GM06990 (cell line): Measurements from ENCODE around the gene ITGA2B.

Source experiments
- DNase-seq: peaks from one replicate; pipeline ENCODE4 v3.0.0-alpha.2; 2011; ENCODE audit not compliant: insufficient read length; ENCODE audit errors: extremely low read depth
- H3K27me3 ChIP-seq: replicated peaks from 2 replicates; pipeline ENCODE4 v1.6.0; 2011; ENCODE audit warnings: low read length; ENCODE audit not compliant: control insufficient read depth, insufficient read depth
- H3K36me3 ChIP-seq: 2 replicates; pipeline ENCODE4 v1.5.1; 2011; ENCODE audit warnings: low read length; ENCODE audit not compliant: control insufficient read depth, insufficient read depth
- H3K4me3 ChIP-seq: replicated peaks from 2 replicates; pipeline ENCODE4 v1.5.1; 2011; ENCODE audit warnings: low read depth, mild to moderate bottlenecking, control low read depth, low read length
- CTCF ChIP-seq: IDR thresholded peaks from 2 replicates; pipeline ENCODE4 v1.5.1; 2011; ENCODE audit warnings: low read length, control low read depth, mild to moderate bottlenecking, inconsistent platforms; ENCODE audit not compliant: insufficient read depth, poor library complexity, severe bottlenecking

ITGA2B gene

GRCh38 chr17:44354582-44355561 lies 34.6 kb downstream of the ITGA2B start:
- peaks cover 28% of the 10 kb centered on the region for H3K36me3 ChIP-seq
- H3K27me3 ChIP-seq: no peaks in the 10 kb centered on the region
- H3K4me3 ChIP-seq: peak overlapping the region; percentile 31; the same call in 1 of the 2 replicates
- TF ChIP-seq CTCF: peak; percentile 50
- peak; percentile 75 for DNase-seq

- TF ChIP-seq CTCF: no peak
- H3K27me3 ChIP-seq: no peaks in the 10 kb centered on the region
- peaks cover 33% of the 10 kb centered on the region for H3K36me3 ChIP-seq
- DNase-seq: no peak
- H3K4me3 ChIP-seq: peak overlapping the region; percentile 40
These were observed 35.6 kb downstream of the ITGA2B start for GRCh38 chr17:44353672-44354331.

GRCh38 chr17:44352828-44353671 lies 36.4 kb downstream of the ITGA2B start:
- no peak overlapping the region for H3K4me3 ChIP-seq
- DNase-seq: no peak
- TF ChIP-seq CTCF: no peak
- H3K27me3 ChIP-seq: no peaks in the 10 kb centered on the region
- peaks cover 33% of the 10 kb centered on the region for H3K36me3 ChIP-seq

- H3K4me3 ChIP-seq: no peak overlapping the region
- no peak for TF ChIP-seq CTCF
- DNase-seq: no peak
- peaks cover 33% of the 10 kb centered on the region for H3K36me3 ChIP-seq
- no peaks in the 10 kb centered on the region for H3K27me3 ChIP-seq
These were observed 37.3 kb downstream of the ITGA2B start for GRCh38 chr17:44351961-44352827.

- Histone ChIP-seq H3K27me3 (no peaks in the 10 kb centered on the region), H3K36me3 (peaks cover 33% of the 10 kb centered on the region), H3K4me3 (no peak overlapping the region)
- DNase-seq: no peak
- TF ChIP-seq CTCF: no peak
These were observed 38.0 kb downstream of the ITGA2B start for GRCh38 chr17:44351464-44351863.
